Right renal cortex interstitium (tissue), 3 donors: Measurements from ENCODE around the gene CRAMP1. TPM values are rescaled to one million over a fixed set of nuclear protein-coding genes. Genes with fewer than 3 reads are reported as not detected.

Experiments used
- DNase-seq, 3 donors: peaks; one replicate each; pipeline ENCODE4 v3.0.0-alpha.2; 2013; ENCODE audit warnings: low read depth in 3 of 3, low spot score in 2 of 3
- polyA plus RNA-seq, 3 donors: library from polyadenylated mRNA; unstranded; fragments of 120-200 nt; gene quantifications; one replicate each; pipeline ENCODE4 v1.2.1, GENCODE V29; 2013; ENCODE audit not compliant: insufficient read length in 3 of 3

CRAMP1 gene
- polyA plus RNA-seq, 3 donors: 16.0 to 17.6 (median 16.4) TPM

GRCh38 chr16:1654505-1655268 is 42.5 kb downstream of the CRAMP1 start:
- DNase-seq: no peak

GRCh38 chr16:1655269-1655807 is 43.2 kb downstream of the CRAMP1 start:
- DNase-seq: no peak

GRCh38 chr16:1655909-1656807 is 44.0 kb downstream of the CRAMP1 start:
- no peak for DNase-seq

DNA sequence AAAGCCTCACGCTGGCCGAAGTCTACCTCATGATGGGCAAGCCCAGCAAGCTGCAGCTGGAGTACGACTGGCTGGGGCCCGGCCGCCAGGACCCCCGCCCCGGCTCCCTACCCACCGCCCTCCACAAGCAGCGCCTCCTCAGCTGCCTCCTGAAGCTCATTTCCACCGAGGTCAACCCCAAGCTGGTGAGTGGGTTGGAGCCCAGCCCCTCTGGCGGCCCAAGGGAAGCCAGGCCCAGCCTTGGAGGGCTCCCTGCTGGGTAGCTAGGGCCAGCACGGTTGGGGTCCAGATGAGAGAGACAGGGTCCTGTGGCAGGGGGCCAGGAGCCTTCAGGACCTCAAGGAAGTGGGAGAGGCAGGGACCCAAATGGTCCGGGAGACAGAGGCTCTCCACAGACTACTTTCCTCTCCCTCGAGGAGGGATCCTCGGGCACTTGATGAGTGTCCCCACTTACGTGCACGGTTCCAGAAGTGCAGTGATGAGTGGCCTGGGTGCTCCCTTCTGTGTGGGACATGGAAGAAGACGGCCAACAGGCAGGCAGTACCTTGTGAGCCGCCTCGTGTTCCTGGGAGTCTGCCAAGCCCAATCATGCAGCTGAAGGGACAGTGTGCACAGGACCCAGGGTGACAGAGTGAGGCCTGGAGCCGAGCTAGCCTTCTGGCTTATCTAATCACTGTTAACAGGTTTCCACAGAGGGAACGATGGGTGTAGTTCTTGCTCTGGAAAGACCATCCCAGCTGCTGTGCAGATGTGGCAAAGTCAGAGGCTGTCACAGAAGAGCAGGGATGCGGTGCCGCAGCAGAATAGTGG is 44.9 kb downstream of the CRAMP1 start:
- no peak for DNase-seq

DNA sequence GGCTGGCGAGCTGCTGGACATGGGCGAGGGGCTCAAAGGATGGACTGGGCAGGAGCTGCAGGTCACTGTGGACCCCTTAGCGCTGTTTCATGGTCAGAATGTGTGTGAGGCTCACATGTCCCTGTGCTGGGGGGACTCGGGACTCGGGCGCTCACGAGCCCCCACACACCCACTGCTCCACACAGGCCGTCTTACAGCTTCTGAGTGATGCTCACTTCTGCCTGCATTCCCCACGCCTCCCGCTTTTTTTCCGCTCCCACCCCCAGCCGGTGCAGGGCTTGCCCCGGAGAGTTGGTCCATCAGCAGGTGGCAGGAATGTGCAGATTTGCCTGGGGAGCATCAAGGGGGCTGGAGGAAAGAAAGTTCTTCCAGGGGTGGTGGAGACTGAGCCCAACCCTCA is 45.7 kb downstream of the CRAMP1 start:
- no peak for DNase-seq

- DNase-seq: no peak
These were observed 46.9 kb downstream of the CRAMP1 start for GRCh38 chr16:1659031-1659430.

GRCh38 chr16:1661826-1662225 is 49.7 kb downstream of the CRAMP1 start:
- DNase-seq: no peak

- DNase-seq: no peak
These were observed 50.4 kb downstream of the CRAMP1 start for GRCh38 chr16:1662543-1662942.

DNA sequence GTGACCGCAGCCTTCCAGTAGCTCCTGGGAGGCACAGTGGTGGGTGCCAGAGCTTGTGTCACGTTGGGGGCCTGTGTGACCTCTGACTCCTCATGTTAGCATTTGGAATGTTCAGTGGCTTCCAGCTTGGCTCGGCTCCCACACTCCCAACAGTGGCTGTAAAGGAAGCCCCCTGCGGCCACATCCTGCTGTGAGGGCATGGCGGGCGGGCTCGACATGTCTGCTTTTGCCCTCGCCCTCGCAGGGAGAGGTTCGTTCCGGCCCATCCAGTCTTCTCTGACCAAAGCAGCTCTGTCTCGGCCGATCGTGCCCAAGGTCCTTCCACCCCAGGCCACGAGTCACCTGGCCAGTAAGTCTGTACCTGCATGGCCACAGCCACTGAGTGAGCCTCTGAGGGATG is 53.7 kb downstream of the CRAMP1 start:
- no peak for DNase-seq

DNA sequence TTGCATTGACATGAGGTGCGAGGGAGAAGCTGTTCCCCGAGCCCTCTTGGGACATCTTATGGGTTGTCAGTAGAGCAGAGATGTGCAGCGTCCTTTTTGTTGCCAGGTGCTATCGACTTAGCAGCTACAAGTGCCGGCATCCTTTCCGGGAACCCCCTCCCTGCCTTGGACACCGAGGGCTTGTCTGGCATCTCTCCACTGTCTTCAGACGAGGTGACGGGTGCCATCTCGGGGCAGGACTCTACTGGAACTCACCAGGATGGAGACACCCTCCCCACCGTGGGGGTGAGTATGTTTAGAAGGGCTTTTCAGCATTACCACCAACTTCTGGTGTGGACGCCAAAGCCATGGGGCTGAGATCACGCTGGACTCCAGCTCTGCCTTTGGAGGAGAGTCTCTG is 54.2 kb downstream of the CRAMP1 start:
- no peak for DNase-seq

GRCh38 chr16:1667271-1667670 is 55.1 kb downstream of the CRAMP1 start:
- DNase-seq: no peak

DNA sequence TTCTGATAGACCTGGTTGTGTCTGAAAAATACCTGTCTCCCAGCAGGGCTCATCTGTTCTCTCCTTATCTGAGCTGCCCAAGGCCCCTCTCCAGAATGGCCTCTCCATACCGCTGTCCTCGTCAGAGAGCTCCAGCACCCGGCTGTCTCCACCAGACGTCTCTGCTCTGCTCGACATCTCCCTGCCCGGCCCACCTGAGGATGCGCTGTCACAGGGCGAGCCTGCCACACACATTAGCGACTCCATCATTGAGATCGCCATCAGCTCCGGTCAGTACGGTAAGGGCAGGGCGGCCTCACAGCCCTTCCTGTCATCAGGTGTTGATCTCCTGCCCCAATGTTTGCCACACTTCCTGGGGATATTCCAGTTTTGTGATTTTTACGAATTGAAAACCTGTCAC is 55.8 kb downstream of the CRAMP1 start:
- no peak for DNase-seq

- no peak for DNase-seq
These were observed 56.6 kb downstream of the CRAMP1 start for GRCh38 chr16:1668612-1669319.

GRCh38 chr16:1669698-1670097 is 57.5 kb downstream of the CRAMP1 start:
- no peak for DNase-seq

- DNase-seq: no peak
These were observed 58.2 kb downstream of the CRAMP1 start for GRCh38 chr16:1670371-1670770.

DNA sequence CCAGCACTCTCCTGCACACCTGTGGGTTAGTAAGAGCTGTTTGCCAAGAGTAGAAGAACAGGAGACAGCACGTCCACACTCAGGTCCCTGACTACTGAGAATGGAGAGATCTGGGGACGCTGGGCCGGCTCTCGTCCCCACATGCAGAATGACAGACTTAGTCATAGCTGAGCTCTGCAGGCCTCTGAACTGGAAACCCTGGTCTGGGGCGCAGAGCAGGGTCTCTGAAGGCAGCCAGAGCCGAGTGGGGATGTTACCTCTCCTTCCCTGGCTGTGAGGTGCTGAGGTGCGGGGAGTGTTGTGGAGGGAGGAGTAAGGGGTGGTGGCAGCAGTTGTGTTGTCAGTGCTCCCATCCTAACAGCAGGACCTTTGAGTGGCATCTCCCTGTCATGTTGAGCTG is 58.7 kb downstream of the CRAMP1 start:
- no peak for DNase-seq

GRCh38 chr16:1673424-1674151 is 61.4 kb downstream of the CRAMP1 start:
- no peak for DNase-seq

- DNase-seq: no peak
These were observed 62.1 kb downstream of the CRAMP1 start for GRCh38 chr16:1674306-1674705.
